GM18519 (cell line): ENCODE results near the gene SH2B2.

ENCODE experiments used
- ATAC-seq: cut with Tn5 transposase; IDR thresholded peaks from one replicate; pipeline ENCODE4 v1.9.1; 2021; ENCODE audit warnings: mild to moderate bottlenecking, moderate library complexity; ENCODE audit not compliant: unreplicated experiment, low FRiP score

The SH2B2 gene

GRCh38 chr7:102286237-102287110 lies at the start of gene SH2B2:
Gene SH2B2, plus strand, starts transcription at chr7:102286868. Its CDS starts 13,683 bp downstream, at chr7:102300551.
- ATAC-seq, result no peak

GRCh38 chr7:102239206-102239820 lies 47.4 kb upstream of the SH2B2 start:
- no peak for ATAC-seq

- ATAC-seq, result no peak
These were observed 45.2 kb upstream of the SH2B2 start for GRCh38 chr7:102241431-102241830.

DNA sequence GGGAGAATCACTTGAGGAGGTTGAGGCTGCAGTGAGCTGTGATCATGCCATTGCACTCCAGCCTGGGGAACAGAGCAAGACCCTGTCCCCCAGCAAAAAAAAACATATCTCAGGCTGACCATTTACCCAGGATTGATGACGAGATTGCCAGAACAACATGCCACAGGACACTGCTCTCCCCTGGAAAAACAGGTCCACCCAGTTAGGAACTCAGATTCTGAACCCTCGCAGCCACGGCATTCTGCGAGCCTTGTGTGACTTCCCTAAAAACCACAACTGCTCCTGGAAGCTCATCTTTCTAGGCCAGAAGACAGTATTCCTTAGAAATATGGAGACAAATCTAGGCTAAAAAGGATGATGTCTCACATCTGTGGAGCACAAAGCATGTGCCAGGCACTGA lies 42.1 kb upstream of the SH2B2 start:
- no peak for ATAC-seq

GRCh38 chr7:102248081-102248455 lies 38.6 kb upstream of the SH2B2 start:
- ATAC-seq, result no peak

DNA sequence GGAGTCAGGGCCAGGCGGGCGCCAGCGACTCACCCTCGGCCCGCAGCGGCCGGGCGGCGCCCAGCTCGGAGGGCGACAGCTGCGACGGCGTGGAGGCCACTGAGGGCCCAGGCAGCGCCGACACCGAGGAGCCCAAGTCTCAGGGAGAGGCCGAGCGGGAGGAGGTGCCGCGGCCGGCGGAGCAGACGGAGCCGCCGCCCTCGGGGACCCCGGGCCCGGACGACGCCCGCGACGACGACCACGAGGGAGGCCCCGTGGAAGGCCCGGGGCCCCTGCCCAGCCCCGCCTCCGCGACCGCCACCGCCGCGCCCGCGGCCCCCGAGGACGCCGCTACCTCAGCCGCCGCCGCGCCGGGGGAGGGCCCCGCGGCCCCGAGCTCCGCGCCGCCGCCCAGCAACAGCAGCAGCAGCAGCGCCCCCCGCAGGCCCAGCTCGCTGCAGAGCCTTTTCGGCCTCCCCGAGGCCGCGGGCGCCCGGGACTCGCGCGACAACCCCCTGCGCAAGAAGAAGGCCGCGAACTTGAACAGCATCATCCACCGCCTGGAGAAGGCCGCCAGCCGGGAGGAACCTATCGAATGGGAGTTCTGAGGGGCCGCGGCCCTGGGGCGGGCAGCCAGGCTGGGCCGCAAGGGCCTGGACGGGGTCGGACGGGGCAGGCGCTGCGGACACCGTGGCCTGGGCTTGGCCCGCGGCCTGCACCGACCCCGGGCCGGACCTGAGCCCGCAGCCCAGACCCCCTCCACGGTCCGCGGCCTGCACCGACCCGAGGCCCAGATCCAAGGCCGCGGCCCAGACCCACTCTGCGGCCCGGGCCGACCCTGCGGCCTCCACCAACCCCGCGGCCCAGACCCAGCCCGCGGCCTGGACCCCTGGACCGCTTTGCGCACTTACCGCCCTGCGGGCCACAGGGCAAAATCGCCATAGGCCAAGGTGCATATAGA lies 37.9 kb upstream of the SH2B2 start:
- ATAC-seq, result no peak

DNA sequence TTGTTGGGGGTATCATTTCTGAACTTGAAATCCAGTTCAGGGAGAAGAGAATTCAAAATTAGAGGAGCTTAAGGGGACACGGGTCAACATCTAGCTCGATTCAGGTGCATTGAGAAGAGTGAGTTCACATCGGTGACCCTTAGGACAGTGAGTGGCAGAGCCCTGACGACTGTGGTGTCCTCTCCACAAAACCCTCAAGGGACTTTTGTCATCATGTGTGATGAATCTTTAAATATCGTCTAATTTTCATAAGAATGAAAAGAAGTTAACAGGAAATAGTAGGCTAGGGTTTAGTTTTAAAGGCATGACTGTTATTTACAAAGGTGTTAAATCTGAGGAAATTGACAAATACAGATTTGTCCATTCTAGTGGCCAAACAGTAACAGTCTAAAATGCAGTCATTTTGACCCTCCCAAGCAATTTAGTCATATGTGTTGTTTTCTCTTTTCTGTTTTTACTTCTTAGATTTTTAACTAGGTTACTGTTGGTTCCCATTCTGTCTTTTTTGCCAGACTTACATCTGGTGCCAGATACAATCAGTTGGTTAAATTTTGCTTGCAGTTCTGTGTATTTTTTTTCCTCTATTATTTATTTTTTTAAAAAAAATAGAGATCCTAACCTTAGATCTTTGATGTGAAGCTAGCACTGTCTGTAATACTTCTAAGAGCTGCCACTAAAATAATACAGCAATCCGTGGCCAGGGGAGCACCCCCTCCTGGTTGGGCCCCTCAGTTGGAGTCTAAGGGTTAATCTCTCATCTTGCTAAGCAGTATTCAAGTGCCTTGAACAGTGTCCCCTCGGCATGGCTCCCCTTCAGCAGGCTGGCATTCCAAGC lies 34.9 kb upstream of the SH2B2 start:
- no peak for ATAC-seq

DNA sequence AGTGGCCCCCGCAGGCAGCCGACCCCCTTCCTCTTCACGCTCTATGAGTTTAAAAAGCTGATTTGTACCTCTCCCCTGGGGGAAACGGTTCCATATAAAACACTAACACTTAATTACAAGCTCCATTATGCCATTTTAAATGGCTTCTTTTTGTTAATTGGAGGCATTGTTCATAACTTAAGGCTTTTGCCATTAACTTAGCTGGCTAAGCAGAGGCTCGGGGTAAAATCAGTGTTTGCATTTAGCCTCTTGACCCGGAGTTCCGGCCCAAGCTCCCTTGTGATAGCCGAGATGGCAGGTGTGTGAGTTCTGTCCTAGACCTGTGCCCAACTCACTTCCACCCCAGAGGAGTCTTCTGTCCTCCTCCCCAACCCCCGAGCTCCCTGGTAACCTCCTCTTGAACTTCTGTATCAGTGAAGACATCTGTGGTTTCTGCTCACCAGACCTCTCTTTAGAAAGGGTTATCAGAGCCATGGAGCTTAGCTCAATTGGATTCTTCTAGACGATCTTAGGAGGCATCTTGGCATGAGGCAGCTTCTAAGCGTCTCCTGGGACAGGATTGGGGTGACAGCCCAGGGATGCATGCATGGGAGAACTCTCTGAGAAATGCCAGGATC lies 34.2 kb upstream of the SH2B2 start:
- no peak for ATAC-seq

DNA sequence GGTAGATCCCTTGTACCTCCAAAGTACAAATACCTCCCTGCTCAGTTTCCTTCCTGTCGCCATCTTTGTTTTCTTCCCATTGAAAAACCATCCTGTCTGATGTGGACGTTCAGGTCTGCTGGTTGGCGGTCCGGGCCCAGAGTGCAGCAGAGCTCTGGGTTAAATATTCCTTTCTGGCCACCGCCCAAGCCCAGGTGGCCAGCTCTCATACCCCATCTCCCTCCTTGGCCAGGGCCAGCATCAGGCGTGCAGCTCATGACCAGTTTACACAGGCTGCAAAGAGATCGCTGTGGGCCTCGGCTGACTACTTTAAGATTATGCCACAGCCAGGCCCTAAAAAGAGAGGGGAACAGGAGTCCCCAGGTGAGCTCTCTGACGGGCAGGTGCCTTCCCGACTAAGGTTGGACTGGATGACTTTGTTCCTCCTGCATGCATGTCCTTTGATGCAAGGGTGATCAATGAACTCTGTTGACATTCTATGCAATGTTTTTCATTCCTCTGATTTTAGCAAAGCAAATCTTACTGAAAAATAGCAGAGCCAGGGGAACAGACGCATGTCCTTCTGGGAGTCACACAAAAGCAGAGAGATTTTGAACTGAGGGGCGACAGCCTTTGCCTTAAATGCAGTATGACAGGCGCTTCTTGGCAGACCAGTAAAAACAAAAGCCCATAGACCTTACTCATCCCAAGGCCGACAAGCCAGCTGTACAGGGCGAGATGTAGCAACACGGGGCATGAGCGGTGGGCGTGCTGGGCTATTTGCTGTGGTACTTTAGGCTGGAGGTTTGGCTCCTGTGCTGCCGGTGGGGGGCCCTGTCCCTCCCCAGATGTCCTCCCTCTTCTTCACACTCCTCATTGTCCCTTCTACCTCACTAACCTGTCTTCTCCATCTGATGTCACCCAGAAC lies 33.3 kb upstream of the SH2B2 start:
- ATAC-seq, result no peak

DNA sequence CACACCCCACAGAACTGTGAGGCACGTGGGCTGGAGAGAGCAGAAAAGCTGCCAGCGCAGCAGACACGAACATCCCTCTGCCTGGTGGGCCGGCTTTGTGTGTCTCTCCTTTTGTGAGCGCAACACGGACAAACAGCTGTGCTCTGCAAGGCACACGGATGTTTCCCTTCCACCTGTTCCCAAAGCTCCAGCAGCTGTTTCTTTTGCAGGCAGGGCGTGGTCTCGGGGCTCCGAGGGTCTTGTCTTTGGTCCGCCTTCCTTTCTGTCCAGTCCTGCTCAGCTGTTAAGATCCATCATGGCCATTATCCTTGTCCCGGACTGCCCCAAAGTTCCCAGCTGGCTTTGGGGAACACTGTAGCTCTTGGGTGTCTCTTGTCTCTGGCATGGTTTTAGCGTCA lies 32.7 kb upstream of the SH2B2 start:
- no peak for ATAC-seq

GRCh38 chr7:102254521-102254920 lies 32.1 kb upstream of the SH2B2 start:
- ATAC-seq, result no peak

GRCh38 chr7:102255501-102255900 lies 31.2 kb upstream of the SH2B2 start:
- ATAC-seq, result no peak

DNA sequence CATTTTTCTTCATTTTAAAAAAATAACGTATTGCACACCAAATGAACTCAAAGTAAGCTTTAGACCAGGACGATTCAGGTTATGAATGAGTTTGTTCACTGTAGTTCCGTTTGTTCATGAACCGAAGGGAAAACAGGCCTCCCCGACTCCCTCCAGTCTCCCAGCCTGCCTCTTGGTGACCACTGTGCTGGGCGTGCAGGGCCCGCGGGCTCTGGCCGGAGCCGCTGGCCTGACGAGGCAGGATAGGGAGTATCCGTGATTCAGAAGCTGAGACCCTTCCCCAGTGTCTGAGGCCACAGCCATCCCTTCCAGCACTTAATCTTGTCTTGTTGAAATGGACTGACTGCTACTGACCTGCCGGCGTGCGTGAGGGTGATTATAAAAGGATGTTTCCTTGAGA lies 30.8 kb upstream of the SH2B2 start:
- ATAC-seq, result no peak

DNA sequence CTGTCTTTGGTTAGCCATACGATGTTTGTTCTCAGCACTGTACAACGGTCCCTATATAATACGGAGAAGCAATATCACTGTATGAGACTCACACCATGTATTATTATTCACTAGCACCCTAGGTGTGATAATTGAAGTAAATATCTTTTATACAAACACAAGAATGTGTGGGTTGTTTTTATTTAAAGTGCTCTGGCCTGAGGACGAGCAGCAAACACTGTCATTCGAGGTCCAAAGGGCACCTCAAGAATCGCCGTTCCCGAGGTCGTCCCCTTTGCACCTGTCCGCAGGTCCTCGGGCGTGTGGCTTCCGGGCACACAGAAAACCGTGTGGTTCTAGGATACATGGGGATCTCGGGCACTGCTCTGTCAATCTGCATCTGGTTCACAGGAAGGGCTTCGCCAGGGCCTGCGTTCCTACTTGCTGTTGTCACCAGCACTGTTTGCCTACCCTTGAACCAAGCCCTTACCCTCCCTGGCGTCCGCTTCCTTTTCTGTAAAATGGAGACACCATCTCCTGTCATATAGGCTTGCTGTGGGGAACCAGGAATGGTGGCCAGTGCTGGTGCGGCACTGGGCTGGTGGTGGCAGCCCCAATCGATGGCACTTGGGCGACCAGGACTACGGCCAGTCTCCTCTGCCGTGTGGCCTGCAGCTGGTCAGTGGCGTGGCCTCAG lies 28.5 kb upstream of the SH2B2 start:
- ATAC-seq, result no peak

GRCh38 chr7:102258749-102259107 lies 27.9 kb upstream of the SH2B2 start:
- no peak for ATAC-seq

- no peak for ATAC-seq
These were observed 25.8 kb upstream of the SH2B2 start for GRCh38 chr7:102260856-102261255.

DNA sequence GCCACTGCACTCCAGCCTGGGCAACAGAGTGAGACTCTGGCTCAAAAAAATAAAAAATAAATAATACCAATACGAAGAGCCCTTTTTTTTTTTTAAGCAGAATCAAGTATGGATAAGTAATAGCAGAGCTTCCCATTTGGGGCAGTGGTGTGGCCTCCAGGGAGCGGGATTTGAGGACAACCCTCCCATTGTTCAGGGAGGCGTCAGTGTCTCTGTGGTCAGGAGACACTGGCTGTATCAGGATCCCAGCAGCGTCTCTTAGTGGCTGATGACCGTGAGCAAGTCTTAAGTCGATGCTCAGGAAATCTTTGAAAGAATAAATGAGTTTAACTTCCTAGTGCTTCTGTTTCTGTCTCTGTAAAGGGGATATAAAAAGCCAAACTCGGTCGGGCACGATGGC lies 25.2 kb upstream of the SH2B2 start:
- no peak for ATAC-seq

DNA sequence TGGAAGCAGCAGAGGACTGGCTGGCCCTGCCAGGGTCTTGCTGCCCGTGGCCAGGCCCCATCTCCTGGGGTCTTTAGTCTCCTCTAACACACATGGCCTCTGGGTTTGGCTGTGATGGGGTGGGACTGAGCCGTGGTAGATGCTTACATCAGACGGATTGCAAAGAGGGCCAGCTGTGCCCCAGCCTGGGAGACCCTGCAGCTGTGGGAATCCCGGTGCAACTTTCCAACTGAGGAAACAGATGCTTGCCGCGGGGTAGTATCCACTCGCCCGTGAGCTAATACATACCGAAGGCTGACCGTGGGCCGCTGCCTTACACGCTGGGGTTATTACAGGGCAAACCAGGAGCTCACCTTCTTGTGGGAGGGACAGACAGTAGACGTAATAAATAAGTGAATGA lies 24.1 kb upstream of the SH2B2 start:
- ATAC-seq, result no peak
